Tibial nerve (tissue), 4 donors: Measurements from ENCODE around the gene NTN5. TPM values are rescaled to one million over a fixed set of nuclear protein-coding genes. Genes with fewer than 3 reads are reported as not detected.

Experiments
- DNase-seq, 2 donors: peaks; one replicate each; pipeline ENCODE4 v3.0.0-alpha.2; 2019; ENCODE audit warnings: low spot score in 2 of 2
- H3K27ac ChIP-seq, 4 donors: fragments of 200-600 bp; sonication (generic) in 3 of 4; one replicate each; pipeline ENCODE4 v1.5.1; 2017 to 2019; ENCODE audit warnings: mild to moderate bottlenecking in 1 of 4
- H3K27me3 ChIP-seq, 2 donors: fragments of 200-600 bp; sonication (generic) in 1 of 2; one replicate each; pipeline versions ENCODE4 v1.5.1 to v1.6.0; 2017 to 2019
- H3K36me3 ChIP-seq, 3 donors: fragments of 200-600 bp; sonication (generic); one replicate each; pipeline ENCODE4 v1.5.1; 2018 to 2019
- H3K4me1 ChIP-seq, 4 donors: fragments of 200-600 bp; sonication (generic) in 3 of 4; one replicate each; pipeline ENCODE4 v1.5.1; 2017 to 2019
- H3K4me3 ChIP-seq, 4 donors: fragments of 200-600 bp; sonication (generic) in 3 of 4; one replicate each; pipeline ENCODE4 v1.5.1; 2017 to 2019; ENCODE audit warnings: mild to moderate bottlenecking in 1 of 4, moderate library complexity in 1 of 4
- H3K9me3 ChIP-seq, 4 donors: fragments of 200-600 bp; sonication (generic) in 3 of 4; one replicate each; pipeline ENCODE4 v1.5.1; 2017 to 2019
- EP300 ChIP-seq, 2 donors: sonication (generic); formaldehyde crosslinking; IDR thresholded peaks; one replicate each; pipeline ENCODE4 v1.6.1; 2017; ENCODE audit warnings: antibody characterized with exemption in 2 of 2, mild to moderate bottlenecking in 1 of 2
- POLR2A ChIP-seq, 2 donors: fragments of 450-650 bp; IDR thresholded peaks; one replicate each; pipeline ENCODE4 v1.6.1; 2017; ENCODE audit warnings: antibody characterized with exemption in 2 of 2, mild to moderate bottlenecking in 2 of 2, moderate library complexity in 2 of 2
- whole genome bisulfite sequencing, 2 donors: methylation state at CpG; one replicate each; pipeline ENCODE4 v1.1.5; 2018; 5-methylcytosine and 5-hydroxymethylcytosine counted together
- total RNA-seq, 4 donors: library from RNA; depleted of rRNA; stranded (reverse); fragments of >200 nt; gene quantifications; one replicate each; pipeline ENCODE4 v1.1.0, GENCODE V29; 2016
- TF ChIP-seq, protein P1 (sequence below), 5 experiments: fragments of 200-600 bp in 3 of 5; fragments of 450-650 bp in 2 of 5; sonication (generic) in 3 of 5; IDR thresholded peaks; one replicate each; pipeline ENCODE4 v1.5.1; 2016 to 2019; ENCODE audit warnings: antibody characterized with exemption in 5 of 5, mild to moderate bottlenecking in 3 of 5, moderate library complexity in 2 of 5

Gene NTN5
- total RNA-seq, 4 donors from 2014 or later: 0.78 to 6.9 (median 2.2) TPM

DNA sequence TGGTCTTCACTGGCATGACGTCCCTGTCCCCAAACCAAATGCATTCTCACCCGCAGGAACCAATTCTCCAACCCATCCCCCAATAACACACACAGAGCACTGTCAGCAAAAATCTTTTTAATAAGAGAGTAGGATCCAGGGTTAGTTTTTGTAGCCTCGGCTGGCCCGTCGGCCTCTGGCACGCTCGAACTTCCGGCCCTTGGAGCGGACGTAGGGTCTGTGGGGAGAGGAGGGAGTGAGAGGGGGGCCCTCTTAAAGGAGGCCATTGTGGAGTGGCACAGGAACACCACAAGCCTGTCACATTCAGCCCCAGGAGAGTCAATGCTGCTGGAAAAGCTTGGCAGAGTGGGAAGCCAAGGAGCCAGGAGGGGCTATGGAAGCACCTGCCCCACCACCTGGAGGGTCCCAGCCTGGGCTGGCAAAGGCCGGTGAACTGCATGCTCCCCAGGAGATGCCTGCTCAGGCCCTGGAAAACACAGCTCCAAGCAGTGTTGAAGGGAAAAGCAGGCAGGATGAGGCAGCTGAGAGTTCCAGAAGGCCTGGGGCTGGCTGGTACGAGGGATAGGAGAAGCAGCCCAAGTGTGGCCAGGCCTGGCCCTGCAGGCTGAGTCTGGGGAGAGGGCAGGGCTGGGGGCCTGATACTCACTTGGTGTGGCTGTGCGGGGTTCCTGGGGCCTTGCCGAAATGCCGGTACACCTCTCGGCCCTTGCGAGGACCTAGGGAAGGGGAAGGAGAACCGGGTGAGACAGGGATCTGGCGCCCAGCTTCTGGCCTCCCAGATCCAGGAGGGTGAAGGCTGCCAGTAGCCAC, 57.4 kb downstream of the NTN5 start:
- Histone ChIP-seq H3K27ac (peak overlapping the region in 2 of 4 donors; percentile 51 to 73), H3K4me1 (peaks cover 0 to 53% (median 24%) of the 10 kb centered on the region in 4 donors), H3K27me3 (no peaks in the 10 kb centered on the region)

DNA sequence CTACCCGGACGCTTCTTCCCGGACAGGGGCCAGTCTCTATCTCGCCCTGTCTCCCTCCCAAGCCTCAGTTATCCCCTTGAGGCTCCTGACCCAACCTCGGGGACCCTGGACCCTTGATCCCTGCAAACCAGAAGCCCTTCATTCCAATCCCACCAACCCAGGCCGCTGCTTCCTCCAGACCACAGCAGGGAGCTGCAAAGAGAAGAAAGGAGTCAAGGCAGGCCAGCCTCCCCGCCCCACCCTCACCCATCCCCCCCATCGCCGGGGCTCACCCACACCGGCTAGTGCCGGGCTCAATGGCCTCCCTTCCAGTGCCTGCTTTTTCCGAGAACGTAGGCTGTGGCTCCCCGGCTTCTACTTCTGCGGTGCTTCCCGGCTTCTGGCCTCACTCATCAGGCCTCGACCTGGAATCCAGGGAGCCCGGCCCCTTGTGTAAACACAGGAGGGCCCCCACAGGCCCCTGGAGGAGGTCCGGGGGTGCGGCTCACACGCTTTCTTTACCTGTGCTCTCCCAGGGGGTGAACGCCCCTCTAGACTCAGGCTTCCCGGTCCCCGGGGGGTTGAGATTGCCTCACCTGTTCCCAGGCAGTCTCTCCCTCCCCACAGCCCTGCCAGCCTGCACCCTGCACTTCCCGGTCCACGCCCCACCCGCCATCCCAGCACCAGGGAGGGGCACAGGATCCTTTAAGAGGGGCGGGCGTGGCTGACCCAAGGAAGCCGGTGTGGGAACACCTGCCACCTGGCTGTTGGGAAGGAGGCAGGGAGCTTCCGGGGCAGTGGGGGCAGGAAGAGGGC, 58.2 kb downstream of the NTN5 start, which contains the start of gene FAM83E:
Gene FAM83E, minus strand, starts transcription at position 641 of the 795 bp plus-strand sequence. CDS start 1,704 bp downstream, outside the sequence.
- WGBS, 2 donors: 43 to 52% methylated on average over 29 to 30 of the region's 31 CpGs
- Histone ChIP-seq H3K27ac (peak within 1 kb of the TSS in 2 of 4 donors; percentile 51 to 73), H3K4me1 (peaks cover 0 to 45% (median 18%) of the 10 kb centered on the region in 4 donors), H3K4me3 (peak within 1 kb of the TSS in 1 of 4 donors; percentile 12), H3K27me3 (no peaks in the 10 kb centered on the region), H3K9me3 (no peaks in the 10 kb centered on the region), H3K36me3 (peaks cover 0 to 33% (median 13%) of the 10 kb centered on the region in 3 donors)
- no peak for DNase-seq
- TF ChIP-seq, protein P1, sequence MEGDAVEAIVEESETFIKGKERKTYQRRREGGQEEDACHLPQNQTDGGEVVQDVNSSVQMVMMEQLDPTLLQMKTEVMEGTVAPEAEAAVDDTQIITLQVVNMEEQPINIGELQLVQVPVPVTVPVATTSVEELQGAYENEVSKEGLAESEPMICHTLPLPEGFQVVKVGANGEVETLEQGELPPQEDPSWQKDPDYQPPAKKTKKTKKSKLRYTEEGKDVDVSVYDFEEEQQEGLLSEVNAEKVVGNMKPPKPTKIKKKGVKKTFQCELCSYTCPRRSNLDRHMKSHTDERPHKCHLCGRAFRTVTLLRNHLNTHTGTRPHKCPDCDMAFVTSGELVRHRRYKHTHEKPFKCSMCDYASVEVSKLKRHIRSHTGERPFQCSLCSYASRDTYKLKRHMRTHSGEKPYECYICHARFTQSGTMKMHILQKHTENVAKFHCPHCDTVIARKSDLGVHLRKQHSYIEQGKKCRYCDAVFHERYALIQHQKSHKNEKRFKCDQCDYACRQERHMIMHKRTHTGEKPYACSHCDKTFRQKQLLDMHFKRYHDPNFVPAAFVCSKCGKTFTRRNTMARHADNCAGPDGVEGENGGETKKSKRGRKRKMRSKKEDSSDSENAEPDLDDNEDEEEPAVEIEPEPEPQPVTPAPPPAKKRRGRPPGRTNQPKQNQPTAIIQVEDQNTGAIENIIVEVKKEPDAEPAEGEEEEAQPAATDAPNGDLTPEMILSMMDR (IDR thresholded peaks at IDR 0.05): no peak
- TF ChIP-seq POLR2A (IDR thresholded peaks at IDR 0.05) (no peak), EP300 (IDR thresholded peaks at IDR 0.05) (no peak)

More for the DNA sequence above, 57.4 kb downstream of the NTN5 start:
- Histone ChIP-seq H3K9me3 (no peaks in the 10 kb centered on the region), H3K36me3 (peaks cover 0 to 33% (median 13%) of the 10 kb centered on the region in 3 donors), H3K4me3 (no peak overlapping the region)
- TF ChIP-seq POLR2A (IDR thresholded peaks at IDR 0.05) (no peak), EP300 (IDR thresholded peaks at IDR 0.05) (no peak)
- TF ChIP-seq, protein P1 (IDR thresholded peaks at IDR 0.05): no peak
- no peak for DNase-seq
- WGBS, 2 donors: 43 to 54% methylated on average over 17 to 19 of the region's 19 CpGs

DNA sequence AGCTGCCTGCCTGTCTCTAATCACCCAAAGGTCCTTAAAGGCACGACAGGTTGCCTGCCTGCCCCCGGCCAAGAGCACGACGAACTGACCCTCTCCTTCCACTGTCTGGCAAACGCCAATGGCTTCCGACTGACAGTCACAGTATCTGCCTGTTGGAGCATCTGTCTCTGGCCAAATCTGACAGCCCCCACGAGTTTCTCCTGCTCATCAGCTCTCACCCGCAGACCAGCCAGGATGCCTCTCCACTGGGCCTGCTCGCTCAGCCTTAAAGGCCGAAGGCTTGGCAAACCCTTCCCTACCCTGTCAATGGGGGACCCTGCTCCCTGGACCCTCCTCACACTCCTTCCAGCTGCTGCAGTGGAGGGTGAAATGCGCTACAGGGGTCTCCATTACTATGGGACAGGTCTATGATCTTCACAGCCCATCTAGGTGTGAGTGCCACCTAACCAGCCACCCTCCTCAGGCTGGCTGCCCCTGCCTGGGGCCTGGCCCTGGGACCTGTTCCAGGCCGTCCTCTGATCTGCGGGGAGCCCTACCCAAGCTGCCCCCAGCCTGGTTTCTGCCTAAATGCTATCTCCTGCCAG, 58.9 kb downstream of the NTN5 start:
- Histone ChIP-seq H3K4me3 (peak overlapping the region in 1 of 4 donors; percentile 12), H3K9me3 (no peaks in the 10 kb centered on the region), H3K4me1 (peaks cover 0 to 42% (median 18%) of the 10 kb centered on the region in 4 donors), H3K36me3 (peaks cover 0 to 33% (median 13%) of the 10 kb centered on the region in 3 donors), H3K27me3 (no peaks in the 10 kb centered on the region), H3K27ac (peak overlapping the region in 2 of 4 donors; percentile 51 to 73)
- WGBS, 2 donors: 74 to 81% methylated on average over 13 of the region's 13 CpGs
- no peak for DNase-seq
- TF ChIP-seq POLR2A (IDR thresholded peaks at IDR 0.05): no peak
- TF ChIP-seq EP300 (IDR thresholded peaks at IDR 0.05): no peak
- TF ChIP-seq, protein P1 (IDR thresholded peaks at IDR 0.05): no peak

DNA sequence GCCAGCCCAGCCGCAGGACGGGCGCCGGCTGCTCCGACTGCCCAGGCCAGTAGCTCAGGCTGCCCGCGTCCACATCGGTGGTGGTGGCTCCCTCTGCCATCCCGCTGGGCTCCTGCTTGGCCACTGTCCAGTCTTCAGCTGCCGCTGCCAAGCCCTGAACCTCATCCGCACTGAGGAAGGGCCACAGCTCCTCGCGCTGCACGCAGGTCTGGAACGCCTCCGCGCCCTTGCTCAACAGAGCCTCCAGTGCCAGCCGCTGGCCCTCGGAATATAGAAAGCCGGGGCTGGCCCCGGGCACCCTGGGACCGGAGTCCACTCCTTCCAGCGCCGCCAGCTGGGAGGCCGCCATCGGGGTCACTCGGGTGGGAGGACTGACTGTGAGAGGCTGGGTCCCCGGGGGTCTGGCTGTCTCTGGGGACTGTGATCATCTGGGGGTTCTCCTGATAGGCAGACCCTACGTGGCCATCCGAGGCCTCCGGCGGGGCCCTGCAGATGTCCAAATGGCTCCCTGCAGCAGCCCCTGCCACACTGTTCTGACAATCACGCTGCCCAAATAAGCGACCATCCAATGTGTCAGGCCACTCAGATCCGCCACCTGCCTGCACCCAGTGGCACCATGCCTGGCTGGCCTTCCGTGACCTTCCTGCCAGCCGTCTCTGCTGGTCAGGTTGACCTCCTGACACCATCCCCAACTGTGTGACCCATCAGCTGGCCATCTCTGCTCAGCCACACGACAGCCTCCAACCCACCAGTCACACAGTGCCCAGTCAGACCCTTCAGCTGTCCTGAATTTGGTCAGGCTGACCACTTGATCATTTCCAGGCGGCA, 59.6 kb downstream of the NTN5 start:
- WGBS, 2 donors: 75 to 87% methylated on average over 19 to 37 of the region's 39 CpGs

More for the DNA sequence above, 59.6 kb downstream of the NTN5 start:
- H3K36me3 ChIP-seq: peaks cover 0 to 33% (median 13%) of the 10 kb centered on the region in 3 donors
- no peaks in the 10 kb centered on the region for H3K27me3 ChIP-seq
- no peaks in the 10 kb centered on the region for H3K9me3 ChIP-seq
- H3K27ac ChIP-seq: peak overlapping the region in 1 of 4 donors; percentile 73
- H3K4me3 ChIP-seq: no peak overlapping the region
- TF ChIP-seq, protein P1 (IDR thresholded peaks at IDR 0.05): no peak
- TF ChIP-seq EP300 (IDR thresholded peaks at IDR 0.05): no peak
- no peak for TF ChIP-seq POLR2A (IDR thresholded peaks at IDR 0.05)
- H3K4me1 ChIP-seq: peaks cover 0 to 40% (median 17%) of the 10 kb centered on the region in 4 donors
- DNase-seq: no peak
